Lung (tissue), 12 donors: ENCODE results near the gene PIK3CD. TPM values are rescaled to one million over a fixed set of nuclear protein-coding genes. Genes with fewer than 3 reads are reported as not detected.

ENCODE experiments used
- ATAC-seq: fragments of 200-7000 bp; cut with Tn5 transposase; one replicate; pipeline ENCODE4 v1.9.1; 2020; ENCODE audit warnings: moderate number of reproducible peaks; ENCODE audit not compliant: insufficient read depth, low FRiP score
- DNase-seq, 3 donors: peaks; one replicate each; pipeline ENCODE4 v3.0.0-alpha.2; 2013 to 2017
- H3K27ac ChIP-seq, 2 donors: one replicate each; pipeline ENCODE4 v1.5.1; 2013; ENCODE audit warnings: mild to moderate bottlenecking in 2 of 2, moderate library complexity in 2 of 2, control low read depth in 1 of 2, inconsistent platforms in 1 of 2, low read depth in 1 of 2, low read length in 1 of 2
- H3K27me3 ChIP-seq, 3 donors: one replicate each; pipeline ENCODE4 v1.5.1; 2013; ENCODE audit warnings: low read length in 2 of 3; ENCODE audit not compliant: control insufficient read depth in 3 of 3, insufficient read depth in 3 of 3
- H3K36me3 ChIP-seq, 4 donors: one replicate each; pipeline ENCODE4 v1.5.1; 2013; ENCODE audit warnings: low read length in 4 of 4, mild to moderate bottlenecking in 1 of 4, moderate library complexity in 1 of 4; ENCODE audit not compliant: control insufficient read depth in 4 of 4, insufficient read depth in 4 of 4
- H3K4me1 ChIP-seq, 5 donors: one replicate each; pipeline ENCODE4 v1.5.1; 2013; ENCODE audit warnings: low read length in 5 of 5, mild to moderate bottlenecking in 2 of 5, moderate library complexity in 1 of 5; ENCODE audit not compliant: control insufficient read depth in 5 of 5, insufficient read depth in 5 of 5
- H3K4me3 ChIP-seq: one replicate; pipeline ENCODE4 v1.5.1; 2013; ENCODE audit warnings: mild to moderate bottlenecking, control low read depth, moderate library complexity
- H3K9ac ChIP-seq, 2 donors: one replicate each; pipeline ENCODE4 v1.5.1; 2013; ENCODE audit warnings: low read length in 2 of 2, control low read depth in 1 of 2; ENCODE audit not compliant: insufficient read depth in 1 of 2
- H3K9me3 ChIP-seq, 4 donors: one replicate each; pipeline ENCODE4 v1.5.1; 2013; ENCODE audit warnings: low read length in 3 of 4, mild to moderate bottlenecking in 1 of 4, moderate library complexity in 1 of 4; ENCODE audit not compliant: control insufficient read depth in 4 of 4, insufficient read depth in 3 of 4
- CTCF ChIP-seq: IDR thresholded peaks from 2 replicates; pipeline ENCODE4 v1.5.1; 2012; ENCODE audit warnings: mild to moderate bottlenecking; ENCODE audit errors: control extremely low read depth, extremely low read depth
- WGBS, 2 donors: extraction: QIAGEN DNeasy Blood & Tissue Kit; methylation state at CpG; one replicate each; pipeline ENCODE4 v1.1.7; 2013; 5-methylcytosine and 5-hydroxymethylcytosine counted together
- polyA plus RNA-seq, 2 donors: library from polyadenylated mRNA; stranded (reverse); fragments of 200-250 nt; gene quantifications; one replicate each; pipeline ENCODE4 v1.2.1, GENCODE V29; 2013
- total RNA-seq, 2 donors: library from RNA; depleted of rRNA in 1 of 2; stranded (reverse); fragments of >200 nt in 1 of 2; gene quantifications; one replicate each; pipeline ENCODE4 v1.2.1, GENCODE V29; 2014 to 2021
- donor health status: control.
- donor health status: control.
- donor health status: Bipolar disorder and iron deficiency.
- donor health status: healthy.
- donor health status: DM: yes; HTN: yes; CAD: no.

Gene PIK3CD
- total and polyA plus RNA-seq, 4 donors: 7.8 to 29.6 (median 21.8) TPM

GRCh38 chr1:9687120-9687873, 35.8 kb downstream of the PIK3CD start:
- Histone ChIP-seq H3K9me3 (no peaks in the 10 kb centered on the region), H3K36me3 (no peaks in the 10 kb centered on the region), H3K27me3 (peaks cover 0 to 22% (median 17%) of the 10 kb centered on the region in 3 donors), H3K9ac (no peak overlapping the region), H3K27ac (no peak overlapping the region), H3K4me1 (peaks cover 0 to 24% (median 0%) of the 10 kb centered on the region in 5 donors), H3K4me3 (no peak overlapping the region)
- ATAC-seq (peak; percentile 20), DNase-seq (peak; percentile 55 to 73 (median 61))
- TF ChIP-seq CTCF: no peak
- 0 to 1% methylated on average over 36 to 42 of the region's 42 CpGs for WGBS, 2 donors

- H3K27me3 ChIP-seq: peaks cover 0 to 22% (median 17%) of the 10 kb centered on the region in 3 donors
- no peak overlapping the region for H3K4me3 ChIP-seq
- no peak overlapping the region for H3K9ac ChIP-seq
- 16 to 26% methylated on average over 34 of the region's 34 CpGs for WGBS, 2 donors
- no peak for ATAC-seq
- peak; percentile 8 to 35 (median 27) for DNase-seq
- peaks cover 0 to 24% (median 0%) of the 10 kb centered on the region in 5 donors for H3K4me1 ChIP-seq
- no peak for TF ChIP-seq CTCF
- H3K27ac ChIP-seq: no peak overlapping the region
- H3K9me3 ChIP-seq: no peaks in the 10 kb centered on the region
- no peaks in the 10 kb centered on the region for H3K36me3 ChIP-seq
Observed at GRCh38 chr1:9687874-9688582, 36.5 kb downstream of the PIK3CD start.

GRCh38 chr1:9688599-9688998, 37.1 kb downstream of the PIK3CD start:
- H3K27ac ChIP-seq: no peak overlapping the region
- no peak for ATAC-seq
- H3K4me3 ChIP-seq: no peak overlapping the region
- no peak overlapping the region for H3K9ac ChIP-seq
- no peak for TF ChIP-seq CTCF
- H3K9me3 ChIP-seq: no peaks in the 10 kb centered on the region
- no peak for DNase-seq
- H3K4me1 ChIP-seq: peaks cover 0 to 24% (median 0%) of the 10 kb centered on the region in 5 donors
- H3K36me3 ChIP-seq: no peaks in the 10 kb centered on the region
- WGBS, 2 donors: 57 to 73% methylated on average over 14 of the region's 14 CpGs
- H3K27me3 ChIP-seq: peaks cover 0 to 22% (median 17%) of the 10 kb centered on the region in 3 donors
